HepG2 (cell line): ENCODE data around the gene MEX3A. TPM values are rescaled to one million over a fixed set of nuclear protein-coding genes. Genes with fewer than 3 reads are reported as not detected.

Experiments used
- ATF6 ChIP-seq: sonication (generic); formaldehyde crosslinking; conservative IDR thresholded peaks from 2 replicates; pipeline ENCODE4 v1.4.0; 2020; ENCODE audit warnings: missing genetic modification reagents
- ATF7 ChIP-seq, 2 experiments: fragments of 450-650 bp in 1 of 2; sonication (generic) in 1 of 2; formaldehyde crosslinking in 1 of 2; IDR thresholded peaks; 2 replicates each; pipeline versions ENCODE4 v1.4.0 to v1.6.1; 2016 to 2020; ENCODE audit warnings: antibody characterized with exemption in 1 of 2, mild to moderate bottlenecking in 1 of 2, missing genetic modification reagents in 1 of 2
- CCAR2 ChIP-seq: fragments of 200-400 bp; formaldehyde crosslinking; optimal IDR thresholded peaks from 2 replicates; pipeline ENCODE3; 2018; ENCODE audit warnings: low read depth, mild to moderate bottlenecking, low read length, moderate library complexity
- FIP1L1 ChIP-seq: fragments of 200-400 bp; formaldehyde crosslinking; IDR thresholded peaks from 2 replicates; pipeline ENCODE4 v1.6.1; 2018; ENCODE audit warnings: low read depth, mild to moderate bottlenecking, low read length, moderate library complexity, borderline replicate concordance; ENCODE audit not compliant: insufficient read depth
- FLYWCH1 ChIP-seq: sonication (generic); formaldehyde crosslinking; IDR thresholded peaks from 2 replicates; pipeline ENCODE4 v1.8.1; 2023; ENCODE audit warnings: mild to moderate bottlenecking, missing genetic modification reagents
- FOXJ3 ChIP-seq: sonication (generic); formaldehyde crosslinking; IDR thresholded peaks from 2 replicates; pipeline ENCODE4 v1.4.0; 2020; ENCODE audit warnings: missing genetic modification reagents, mild to moderate bottlenecking, borderline replicate concordance
- FOXK2 ChIP-seq: fragments of 450-650 bp; IDR thresholded peaks from 2 replicates; pipeline ENCODE4 v1.6.1; 2016
- FOXP1 ChIP-seq, 2 experiments: fragments of 450-650 bp in 1 of 2; IDR thresholded peaks; 2 replicates each; pipeline ENCODE4 v1.6.1; 2017 to 2018; ENCODE audit warnings: antibody characterized with exemption in 1 of 2
- HCFC1 ChIP-seq: fragments of 150-350 bp; IDR thresholded peaks from 2 replicates; pipeline ENCODE4 v1.6.1; 2014; ENCODE audit warnings: low read depth, low read length
- HHEX ChIP-seq: IDR thresholded peaks from 2 replicates; pipeline ENCODE4 v1.6.1; 2016; ENCODE audit warnings: control low read depth
- HOXD1 ChIP-seq: sonication (generic); formaldehyde crosslinking; IDR thresholded peaks from 2 replicates; pipeline ENCODE4 v1.5.0; 2020; ENCODE audit warnings: missing genetic modification reagents
- KDM6A ChIP-seq: IDR thresholded peaks from 2 replicates; pipeline ENCODE4 v1.6.1; 2016; ENCODE audit warnings: low read depth
- NCOA5 ChIP-seq: sonication (generic); formaldehyde crosslinking; IDR thresholded peaks from 2 replicates; pipeline ENCODE4 v1.4.0; 2020; ENCODE audit warnings: missing genetic modification reagents
- PLSCR1 ChIP-seq: sonication (generic); formaldehyde crosslinking; IDR thresholded peaks from 2 replicates; pipeline ENCODE4 v1.5.0; 2020; ENCODE audit warnings: missing genetic modification reagents, mild to moderate bottlenecking, borderline replicate concordance
- PRPF4 ChIP-seq: fragments of 200-400 bp; formaldehyde crosslinking; IDR thresholded peaks from 2 replicates; pipeline ENCODE4 v1.6.1; 2016; ENCODE audit warnings: low read length, low read depth; ENCODE audit not compliant: poor library complexity, severe bottlenecking
- SALL1 ChIP-seq: sonication (generic); formaldehyde crosslinking; IDR thresholded peaks from 2 replicates; pipeline ENCODE4 v1.8.0; 2022; ENCODE audit warnings: mild to moderate bottlenecking, missing genetic modification reagents
- SIN3A ChIP-seq: IDR thresholded peaks from 2 replicates; pipeline ENCODE4 v1.6.1; 2011; ENCODE audit warnings: low read depth, mild to moderate bottlenecking, control low read depth, low read length, borderline replicate concordance
- SSRP1 ChIP-seq: IDR thresholded peaks from 2 replicates; pipeline ENCODE4 v1.6.1; 2016; ENCODE audit warnings: control low read depth
- TBL1XR1 ChIP-seq: fragments of 150-350 bp; IDR thresholded peaks from 2 replicates; pipeline ENCODE4 v1.6.1; 2014; ENCODE audit warnings: borderline replicate concordance, low read length; ENCODE audit not compliant: partially characterized antibody
- ZFP36L1 ChIP-seq: sonication (generic); formaldehyde crosslinking; IDR thresholded peaks from 2 replicates; pipeline ENCODE4 v1.8.0; 2022; ENCODE audit warnings: mild to moderate bottlenecking, missing genetic modification reagents, moderate library complexity
- ZNF24 ChIP-seq: fragments of 450-650 bp; IDR thresholded peaks from 2 replicates; pipeline ENCODE4 v1.6.1; 2017; ENCODE audit warnings: antibody characterized with exemption, mild to moderate bottlenecking
- ZNF460 ChIP-seq: sonication (generic); formaldehyde crosslinking; IDR thresholded peaks from 2 replicates; pipeline ENCODE4 v1.5.1; 2020; ENCODE audit warnings: missing genetic modification reagents, mild to moderate bottlenecking, borderline replicate concordance
- ZNF569 ChIP-seq: sonication (generic); formaldehyde crosslinking; IDR thresholded peaks from 2 replicates; pipeline ENCODE4 v1.5.0; 2020; ENCODE audit warnings: mild to moderate bottlenecking, missing genetic modification reagents, moderate library complexity, borderline replicate concordance
- ZNF614 ChIP-seq: IDR thresholded peaks from 2 replicates; pipeline ENCODE4 v1.6.1; 2018; ENCODE audit warnings: missing biosample characterization, missing genetic modification reagents, inconsistent platforms, borderline replicate concordance
- ZNF720 ChIP-seq: sonication (generic); formaldehyde crosslinking; IDR thresholded peaks from 2 replicates; pipeline ENCODE4 v1.4.0; 2020; ENCODE audit warnings: missing genetic modification reagents
- ZNF776 ChIP-seq: sonication (generic); formaldehyde crosslinking; IDR thresholded peaks from 2 replicates; pipeline ENCODE4 v1.4.0; 2020; ENCODE audit warnings: mild to moderate bottlenecking, missing genetic modification reagents
- ZNF780A ChIP-seq: sonication (generic); formaldehyde crosslinking; IDR thresholded peaks from 2 replicates; pipeline ENCODE4 v1.8.0; 2022; ENCODE audit warnings: mild to moderate bottlenecking, missing genetic modification reagents, moderate library complexity
- polyA plus RNA-seq, 8 experiments: library from polyadenylated mRNA; depleted of rRNA in 3 of 8; stranded (reverse) in 7 of 8; unstranded in 1 of 8; fragments of >200 nt; fragmentation: Illumina TruSeq in 4 of 8; extraction: Trizol in 4 of 8; gene quantifications; 2 replicates each; pipeline versions ENCODE4 v1.2.1 to v1.2.3, GENCODE V29; 2011 to 2016; ENCODE audit warnings: low read depth in 4 of 8, missing spikeins in 1 of 8, mixed read lengths in 1 of 8; ENCODE audit not compliant: insufficient read depth in 1 of 8
- total RNA-seq, 5 experiments: library from RNA; depleted of rRNA; stranded (reverse); fragments of >200 nt; fragmentation: Illumina TruSeq; extraction: Trizol; gene quantifications; 2 replicates each; pipeline ENCODE4 v1.2.3, GENCODE V29; 2016; ENCODE audit warnings: low read depth in 1 of 5
- TF ChIP-seq, protein P1 (sequence below), 2 experiments: sonication (generic) in 1 of 2; formaldehyde crosslinking in 1 of 2; IDR thresholded peaks; 2 replicates each; pipeline versions ENCODE4 v1.5.1 to v1.6.1; 2011 to 2020; ENCODE audit warnings: borderline replicate concordance in 1 of 2, low read depth in 1 of 2, low read length in 1 of 2, mild to moderate bottlenecking in 1 of 2, missing genetic modification reagents in 1 of 2, moderate library complexity in 1 of 2

Gene MEX3A
- total and polyA plus RNA-seq, 2 of the 13 experiments (the other 11 are each of a cell fraction or from before 2014, with no cell fraction given), result 7.6 to 9.1 TPM

- TF ChIP-seq SIN3A (peak; percentile 67), FOXP1 (IDR thresholded peaks at IDR 0.05) (peak; percentile 95), FOXP1 (CRISPR knock-in tag; IDR thresholded peaks at IDR 0.05) (peak; percentile 97), ZNF614 (CRISPR knock-in tag) (peak; percentile 90), HOXD1 (CRISPR knock-in tag) (no peak), FLYWCH1 (CRISPR knock-in tag) (no peak), ZNF24 (peak; percentile 92), HHEX (CRISPR knock-in tag) (peak; percentile 61; the same call in 1 of the 2 replicates), ZNF780A (CRISPR knock-in tag) (no peak), CCAR2 (peak; percentile 90), TBL1XR1 (peak; percentile 99), ZNF569 (CRISPR knock-in tag) (no peak), PRPF4 (no peak), ZNF776 (CRISPR knock-in tag) (no peak), SALL1 (CRISPR knock-in tag) (peak; percentile 89), FOXJ3 (peak; percentile 95), FOXK2 (peak; percentile 94), ZFP36L1 (CRISPR knock-in tag) (peak; percentile 75; the same call in 1 of the 2 replicates), ATF7 (IDR thresholded peaks at IDR 0.05) (peak; percentile 66), ATF7 (CRISPR knock-in tag; IDR thresholded peaks at IDR 0.05) (peak; percentile 62; the same call in 1 of the 2 replicates), NCOA5 (CRISPR knock-in tag) (no peak), ZNF720 (CRISPR knock-in tag) (no peak), FIP1L1 (no peak), KDM6A (peak; percentile 90), ATF6 (CRISPR knock-in tag) (no peak), ZNF460 (CRISPR knock-in tag) (no peak), PLSCR1 (CRISPR knock-in tag) (no peak), SSRP1 (CRISPR knock-in tag) (peak; percentile 57; the same call in 1 of the 2 replicates), HCFC1 (no peak)
- TF ChIP-seq, protein P1, sequence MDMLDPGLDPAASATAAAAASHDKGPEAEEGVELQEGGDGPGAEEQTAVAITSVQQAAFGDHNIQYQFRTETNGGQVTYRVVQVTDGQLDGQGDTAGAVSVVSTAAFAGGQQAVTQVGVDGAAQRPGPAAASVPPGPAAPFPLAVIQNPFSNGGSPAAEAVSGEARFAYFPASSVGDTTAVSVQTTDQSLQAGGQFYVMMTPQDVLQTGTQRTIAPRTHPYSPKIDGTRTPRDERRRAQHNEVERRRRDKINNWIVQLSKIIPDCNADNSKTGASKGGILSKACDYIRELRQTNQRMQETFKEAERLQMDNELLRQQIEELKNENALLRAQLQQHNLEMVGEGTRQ (IDR thresholded peaks at IDR 0.05; ENCODE audit: low read depth, low read length), result no peak
- TF ChIP-seq, protein P1 (CRISPR knock-in tag; IDR thresholded peaks at IDR 0.05; ENCODE audit: borderline replicate concordance), result no peak
Measured at GRCh38 chr1:156086256-156086662, 4.0 kb upstream of the MEX3A start (continued).
